Common myeloid progenitor, CD34-positive (primary cell): ENCODE measurements around the gene SSNA1.

Experiments used
- CTCF ChIA-PET: fragments of 350-600 bp; sonication (Branson Sonifier 250); formaldehyde crosslinking; loops from one replicate; lab custom pipeline; 2021; ENCODE audit warnings: antibody characterized with exemption; lab: Charles Lee
- POLR2A ChIA-PET: fragments of 350-600 bp; sonication (Branson Sonifier 250); formaldehyde crosslinking; loops from one replicate; lab custom pipeline; 2021; ENCODE audit warnings: antibody characterized with exemption; lab: Charles Lee
- DNase-seq, 3 donors: peaks; one replicate each; pipeline versions ENCODE4 v3.0.0 to v3.0.0-alpha.2; 2013
- H3K27ac ChIP-seq, 2 experiments: 1 replicate in 1 of 2; 2 replicates in 1 of 2; pipeline ENCODE4 v1.7.0; 2013; ENCODE audit warnings: inconsistent platforms in 2 of 2, low read length in 2 of 2, mild to moderate bottlenecking in 2 of 2, low read depth in 1 of 2, moderate library complexity in 1 of 2; ENCODE audit not compliant: severe bottlenecking in 2 of 2, insufficient read depth in 1 of 2, poor library complexity in 1 of 2
- H3K27me3 ChIP-seq, 5 experiments: replicated peaks in 2 of 5; 1 replicate in 3 of 5; 2 replicates in 2 of 5; pipeline versions ENCODE4 v1.6.1 to v1.7.0; 2013; ENCODE audit warnings: low read length in 4 of 5, mild to moderate bottlenecking in 2 of 5, moderate library complexity in 2 of 5, inconsistent platforms in 1 of 5; ENCODE audit not compliant: insufficient read depth in 5 of 5, control insufficient read depth in 4 of 5
- H3K36me3 ChIP-seq, 4 experiments: 1 replicate in 2 of 4; 2 replicates in 2 of 4; pipeline versions ENCODE4 v1.6.1 to v1.7.0; 2013; ENCODE audit warnings: low read length in 3 of 4, control low read depth in 1 of 4, mild to moderate bottlenecking in 1 of 4; ENCODE audit not compliant: control insufficient read depth in 4 of 4, insufficient read depth in 4 of 4
- H3K4me1 ChIP-seq, 4 experiments: 1 replicate in 3 of 4; 2 replicates in 1 of 4; pipeline versions ENCODE4 v1.6.1 to v1.7.1; 2013; ENCODE audit warnings: low read length in 3 of 4, mild to moderate bottlenecking in 3 of 4, control low read depth in 1 of 4, inconsistent platforms in 1 of 4, moderate library complexity in 1 of 4; ENCODE audit not compliant: control insufficient read depth in 4 of 4, insufficient read depth in 4 of 4; ENCODE audit errors: control extremely low read depth in 1 of 4
- H3K4me3 ChIP-seq, 7 experiments: 1 replicate in 4 of 7; 2 replicates in 3 of 7; pipeline versions ENCODE4 v1.5.1 to v1.7.0; 2013; ENCODE audit warnings: mild to moderate bottlenecking in 7 of 7, low read length in 6 of 7, moderate library complexity in 6 of 7, inconsistent platforms in 2 of 7, low read depth in 2 of 7, control low read depth in 1 of 7; ENCODE audit not compliant: insufficient read depth in 4 of 7, control insufficient read depth in 1 of 7; ENCODE audit errors: extremely low read depth in 1 of 7
- H3K9me3 ChIP-seq, 5 experiments: 1 replicate in 4 of 5; 2 replicates in 1 of 5; pipeline versions ENCODE4 v1.6.1 to v1.7.1; 2013; ENCODE audit warnings: low read length in 4 of 5, mild to moderate bottlenecking in 2 of 5, inconsistent platforms in 1 of 5, low read depth in 1 of 5, moderate library complexity in 1 of 5; ENCODE audit not compliant: control insufficient read depth in 4 of 5, insufficient read depth in 2 of 5; ENCODE audit errors: control extremely low read depth in 1 of 5
- WGBS: methylation state at CpG from one replicate; pipeline ENCODE4 v1.1.5; 2013; ENCODE audit not compliant: insufficient coverage; 5-methylcytosine and 5-hydroxymethylcytosine counted together

Gene SSNA1

DNA sequence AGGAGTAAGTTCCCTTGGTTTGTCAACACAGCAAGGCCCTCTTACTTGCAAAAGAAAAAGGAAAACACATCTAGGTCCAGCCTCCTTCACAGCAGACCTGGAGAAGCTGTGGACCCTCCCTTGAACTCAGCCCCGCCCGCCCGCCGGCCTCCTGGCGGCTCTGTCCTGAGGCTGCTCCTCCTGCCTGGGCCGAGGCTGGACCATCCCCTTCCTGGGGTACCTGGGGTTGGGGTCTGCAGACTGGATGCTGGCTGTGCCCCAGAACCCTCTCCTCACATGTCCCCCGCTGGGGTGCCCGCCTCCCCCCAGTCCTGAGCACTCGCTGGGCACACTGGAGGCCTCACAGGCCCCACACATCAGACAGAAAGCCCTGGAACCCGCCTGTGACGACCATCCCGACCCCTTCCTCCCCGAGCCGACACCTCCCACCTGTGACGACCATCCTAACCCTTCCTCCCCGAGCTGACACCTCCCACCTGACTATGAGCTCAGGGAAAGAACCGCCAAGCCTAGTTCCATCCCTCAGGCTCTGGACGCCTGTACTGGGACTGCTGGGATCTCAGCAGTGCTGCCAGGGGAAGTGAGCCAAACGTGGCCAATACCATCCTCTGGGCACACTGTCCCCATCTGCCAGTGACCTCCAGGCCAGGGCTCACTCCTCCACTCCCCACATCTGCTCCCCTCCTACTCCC, 9.4 kb upstream of the SSNA1 start:
- H3K27me3 ChIP-seq: no peaks in the 10 kb centered on the region
- CTCF ChIA-PET: interaction anchor here (1.1 to 5.0 kb wide), 3 partner anchors 10 to 49 kb away, joined by 3 to 33 read pairs (median 4); partner anchors contain the start of genes ANAPC2, CYSRT1 and SSNA1
- peaks cover 0 to 8% (median 6%) of the 10 kb centered on the region in 4 experiments for H3K4me1 ChIP-seq
- DNase-seq: no peak
- peaks cover 0 to 60% (median 42%) of the 10 kb centered on the region in 4 experiments for H3K36me3 ChIP-seq
- WGBS: 94% methylated on average over 11 of the region's 19 CpGs
- no peak overlapping the region for H3K4me3 ChIP-seq
- no peaks in the 10 kb centered on the region for H3K9me3 ChIP-seq
- no peak overlapping the region for H3K27ac ChIP-seq
- POLR2A ChIA-PET: no interaction called here

DNA sequence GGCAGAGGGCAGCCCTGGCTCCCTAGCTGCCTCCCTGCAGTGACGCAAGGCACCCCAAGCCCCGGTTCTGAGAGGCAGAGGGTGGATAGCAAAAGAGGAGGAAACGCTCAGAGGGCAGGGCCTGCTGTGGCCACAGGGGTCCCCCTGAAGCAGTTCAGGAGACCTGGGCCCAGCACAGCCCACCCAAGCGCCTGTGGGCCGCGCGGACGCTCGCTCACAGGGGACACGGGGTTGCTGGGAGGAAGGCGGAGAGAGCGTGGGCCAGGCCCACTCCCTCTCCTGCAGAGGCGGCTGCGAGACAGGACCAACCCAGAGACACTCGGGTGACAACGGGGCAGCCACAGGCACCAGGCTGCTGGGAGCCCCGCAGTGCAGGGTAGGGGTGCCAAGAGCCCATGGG, 8.7 kb upstream of the SSNA1 start:
- ChIA-PET POLR2A (no interaction called here), CTCF (interaction anchor here (1.1 to 1.4 kb wide), 2 partner anchors 9 to 49 kb away, joined by 3 to 4 read pairs; partner anchors contain the start of genes ANAPC2 and SSNA1)
- no peaks in the 10 kb centered on the region for H3K27me3 ChIP-seq
- H3K27ac ChIP-seq: no peak overlapping the region
- DNase-seq: no peak
- H3K4me3 ChIP-seq: no peak overlapping the region
- 92% methylated on average over 15 of the region's 17 CpGs for WGBS
- peaks cover 0 to 6% (median 5%) of the 10 kb centered on the region in 4 experiments for H3K4me1 ChIP-seq
- peaks cover 0 to 67% (median 46%) of the 10 kb centered on the region in 4 experiments for H3K36me3 ChIP-seq
- H3K9me3 ChIP-seq: no peaks in the 10 kb centered on the region

- Histone ChIP-seq H3K9me3 (no peaks in the 10 kb centered on the region), H3K27ac (no peak overlapping the region), H3K27me3 (no peaks in the 10 kb centered on the region), H3K4me3 (no peak overlapping the region), H3K36me3 (peaks cover 0 to 74% (median 49%) of the 10 kb centered on the region in 4 experiments), H3K4me1 (peaks cover 0 to 6% (median under 1%) of the 10 kb centered on the region in 4 experiments)
- WGBS: 98% methylated on average over 20 of the region's 20 CpGs
- DNase-seq: no peak
- ChIA-PET CTCF (interaction anchor here (1.4 kb wide), 1 partner anchor 8 kb away, joined by 4 read pairs; the partner anchor contains the start of genes ANAPC2 and SSNA1), POLR2A (no interaction called here)
Observed at GRCh38 chr9:137180491-137180890, 8.0 kb upstream of the SSNA1 start.

GRCh38 chr9:137181680-137182079, 6.8 kb upstream of the SSNA1 start:
- peaks cover 0 to 86% (median 59%) of the 10 kb centered on the region in 4 experiments for H3K36me3 ChIP-seq
- H3K27ac ChIP-seq: no peak overlapping the region
- peaks cover 0 to 11% (median 4%) of the 10 kb centered on the region in 4 experiments for H3K4me1 ChIP-seq
- no peaks in the 10 kb centered on the region for H3K9me3 ChIP-seq
- no peaks in the 10 kb centered on the region for H3K27me3 ChIP-seq
- CTCF ChIA-PET: no interaction called here
- no peak for DNase-seq
- no peak overlapping the region for H3K4me3 ChIP-seq
- WGBS: 92% methylated on average over 20 of the region's 22 CpGs
- POLR2A ChIA-PET: no interaction called here

GRCh38 chr9:137182836-137183235, 5.6 kb upstream of the SSNA1 start:
- DNase-seq: no peak
- Histone ChIP-seq H3K27me3 (no peaks in the 10 kb centered on the region), H3K36me3 (peaks cover 5 to 89% (median 60%) of the 10 kb centered on the region in 4 experiments), H3K9me3 (no peaks in the 10 kb centered on the region), H3K27ac (no peak overlapping the region), H3K4me3 (no peak overlapping the region), H3K4me1 (peaks cover 0 to 22% (median 16%) of the 10 kb centered on the region in 4 experiments)
- ChIA-PET POLR2A (no interaction called here), CTCF (no interaction called here)
- WGBS: 93% methylated on average over 7 of the region's 17 CpGs

- Histone ChIP-seq H3K4me1 (peaks cover 0 to 21% (median 20%) of the 10 kb centered on the region in 4 experiments), H3K27me3 (no peaks in the 10 kb centered on the region), H3K27ac (no peak overlapping the region), H3K4me3 (no peak overlapping the region), H3K36me3 (peaks cover 5 to 77% (median 55%) of the 10 kb centered on the region in 4 experiments), H3K9me3 (no peaks in the 10 kb centered on the region)
- DNase-seq: no peak
- ChIA-PET CTCF (no interaction called here), POLR2A (no interaction called here)
- WGBS: 97% methylated on average over 27 of the region's 27 CpGs
Observed at GRCh38 chr9:137183980-137184595, 4.4 kb upstream of the SSNA1 start.
